Body of pancreas (tissue), 4 donors: Measurements from ENCODE around the gene SOCS1.

Experiments used
- POLR2A ChIP-seq, 3 donors: fragments of 450-650 bp; IDR thresholded peaks; one replicate each; pipeline ENCODE4 v1.6.1; 2016; ENCODE audit warnings: antibody characterized with exemption in 3 of 3, mild to moderate bottlenecking in 2 of 3
- TF ChIP-seq, protein P1 (sequence below), 7 experiments: fragments of 450-650 bp in 4 of 7; fragments of 200-600 bp in 3 of 7; sonication (generic) in 3 of 7; IDR thresholded peaks; one replicate each; pipeline ENCODE4 v1.5.1; 2016 to 2019; ENCODE audit warnings: antibody characterized with exemption in 7 of 7

DNA sequence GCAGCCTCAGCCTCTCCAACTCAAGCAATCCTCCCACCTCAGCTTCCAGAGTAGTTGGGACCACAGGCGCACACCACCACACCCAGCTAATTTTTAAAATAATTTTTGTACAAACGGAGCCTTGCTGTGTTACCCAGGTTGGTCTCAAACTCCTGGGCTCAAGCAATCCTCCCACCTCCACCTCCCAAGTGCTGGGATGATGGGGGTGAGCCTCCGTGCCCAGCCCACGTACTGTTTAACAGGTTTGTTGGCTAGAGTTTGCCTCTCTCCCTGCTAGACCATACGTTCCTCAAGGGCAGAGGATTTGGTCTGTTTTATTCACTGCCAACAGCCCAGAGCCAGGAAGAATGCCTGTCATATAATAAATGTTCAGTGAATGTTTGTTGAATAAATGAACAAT, 26.6 kb downstream of the SOCS1 start:
- TF ChIP-seq, protein P1, sequence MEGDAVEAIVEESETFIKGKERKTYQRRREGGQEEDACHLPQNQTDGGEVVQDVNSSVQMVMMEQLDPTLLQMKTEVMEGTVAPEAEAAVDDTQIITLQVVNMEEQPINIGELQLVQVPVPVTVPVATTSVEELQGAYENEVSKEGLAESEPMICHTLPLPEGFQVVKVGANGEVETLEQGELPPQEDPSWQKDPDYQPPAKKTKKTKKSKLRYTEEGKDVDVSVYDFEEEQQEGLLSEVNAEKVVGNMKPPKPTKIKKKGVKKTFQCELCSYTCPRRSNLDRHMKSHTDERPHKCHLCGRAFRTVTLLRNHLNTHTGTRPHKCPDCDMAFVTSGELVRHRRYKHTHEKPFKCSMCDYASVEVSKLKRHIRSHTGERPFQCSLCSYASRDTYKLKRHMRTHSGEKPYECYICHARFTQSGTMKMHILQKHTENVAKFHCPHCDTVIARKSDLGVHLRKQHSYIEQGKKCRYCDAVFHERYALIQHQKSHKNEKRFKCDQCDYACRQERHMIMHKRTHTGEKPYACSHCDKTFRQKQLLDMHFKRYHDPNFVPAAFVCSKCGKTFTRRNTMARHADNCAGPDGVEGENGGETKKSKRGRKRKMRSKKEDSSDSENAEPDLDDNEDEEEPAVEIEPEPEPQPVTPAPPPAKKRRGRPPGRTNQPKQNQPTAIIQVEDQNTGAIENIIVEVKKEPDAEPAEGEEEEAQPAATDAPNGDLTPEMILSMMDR (IDR thresholded peaks at IDR 0.05): no peak
- no peak for TF ChIP-seq POLR2A (IDR thresholded peaks at IDR 0.05)
